ENCODE results near the gene GTF2H1. TPM values are rescaled to one million over a fixed set of nuclear protein-coding genes. Genes with fewer than 3 reads are reported as not detected.
A peak's percentile ranks its signal among the peaks of the same experiment; 100 is the strongest.

The GTF2H1 gene
- total RNA-seq (2021; fragmentation: NEBNext Ultra II Directional; extraction: Animal tissue kit (Norgen Biotek cat#: 25700)), result 10 to 100 TPM; 45.3 to 58.1 (median 52.7) TPM
- long read RNA-seq, transcript GTF2H1-201 (15 exons, 2,982 nt), result major isoform, 56 of 76 reads
- long read RNA-seq, partial matches to known transcripts, result 8 of 76 reads
- long read RNA-seq, other reads (novel, unspliced or antisense), result 11 of 76 reads

GRCh38 chr11:18321969-18322711 lies at the start of gene GTF2H1, which contains the start of gene HPS5:
GTF2H1 (plus strand) TSS chr11:18322567; CDS start chr11:18333075, 10,508 bp downstream.
HPS5 (minus strand) TSS chr11:18322140; CDS start chr11:18317858, 4,282 bp downstream.
- peaks cover 3% of the 10 kb centered on the region for H3K27me3 Mint-ChIP-seq (ENCODE audit: insufficient read depth)
- peak; percentile 96 for DNase-seq

GRCh38 chr11:18277565-18278271 lies 44.6 kb upstream of the GTF2H1 start:
- Mint-ChIP-seq H3K9me3 (peaks cover 5% of the 10 kb centered on the region; the same call in 1 of the 2 replicates), H3K4me1 (ENCODE audit: low read depth) (no peaks in the 10 kb centered on the region), H3K27ac (no peak overlapping the region), H3K27me3 (ENCODE audit: insufficient read depth) (peaks cover 3% of the 10 kb centered on the region), H3K4me3 (no peak overlapping the region), H3K36me3 (ENCODE audit: low read depth) (peaks cover 40% of the 10 kb centered on the region)
- DNase-seq, result no peak
- TF ChIP-seq CTCF (IDR thresholded peaks at IDR 0.05), result no peak

More at GRCh38 chr11:18321969-18322711, at the start of gene GTF2H1, which contains the start of gene HPS5:
- Mint-ChIP-seq H3K36me3 (ENCODE audit: low read depth) (peaks cover 49% of the 10 kb centered on the region), H3K4me1 (ENCODE audit: low read depth) (peaks cover 70% of the 10 kb centered on the region), H3K4me3 (peak within 1 kb of the TSS; percentile 99), H3K9me3 (no peaks in the 10 kb centered on the region), H3K27ac (peak within 1 kb of the TSS; percentile 100)
- TF ChIP-seq CTCF (IDR thresholded peaks at IDR 0.05), result no peak

- no peaks in the 10 kb centered on the region; the same call in 1 of the 2 replicates for H3K9me3 Mint-ChIP-seq
- no peak overlapping the region for H3K4me3 Mint-ChIP-seq
- no peak for DNase-seq
- H3K27ac Mint-ChIP-seq, result no peak overlapping the region
- H3K27me3 Mint-ChIP-seq (ENCODE audit: insufficient read depth), result no peaks in the 10 kb centered on the region; the same call in none of the 2 replicates
- no peak for TF ChIP-seq CTCF (IDR thresholded peaks at IDR 0.05)
- H3K4me1 Mint-ChIP-seq (ENCODE audit: low read depth), result peaks cover 1% of the 10 kb centered on the region
- H3K36me3 Mint-ChIP-seq (ENCODE audit: low read depth), result peaks cover 40% of the 10 kb centered on the region
Measured at GRCh38 chr11:18280438-18281045, 41.8 kb upstream of the GTF2H1 start.

- Mint-ChIP-seq H3K36me3 (ENCODE audit: low read depth) (peaks cover 44% of the 10 kb centered on the region), H3K4me1 (ENCODE audit: low read depth) (peaks cover 17% of the 10 kb centered on the region), H3K9me3 (no peaks in the 10 kb centered on the region), H3K27me3 (ENCODE audit: insufficient read depth) (no peaks in the 10 kb centered on the region; the same call in none of the 2 replicates), H3K4me3 (no peak overlapping the region), H3K27ac (no peak overlapping the region)
- no peak for DNase-seq
- no peak for TF ChIP-seq CTCF (IDR thresholded peaks at IDR 0.05)
Measured at GRCh38 chr11:18282626-18283025, 39.7 kb upstream of the GTF2H1 start.

GRCh38 chr11:18285841-18286240 lies 36.5 kb upstream of the GTF2H1 start:
- Mint-ChIP-seq H3K36me3 (ENCODE audit: low read depth) (peaks cover 32% of the 10 kb centered on the region), H3K4me3 (no peak overlapping the region; the same call in 1 of the 2 replicates), H3K4me1 (ENCODE audit: low read depth) (peaks cover 17% of the 10 kb centered on the region), H3K27me3 (ENCODE audit: insufficient read depth) (no peaks in the 10 kb centered on the region; the same call in none of the 2 replicates), H3K27ac (peak overlapping the region; percentile 50), H3K9me3 (no peaks in the 10 kb centered on the region)
- TF ChIP-seq CTCF (IDR thresholded peaks at IDR 0.05), result no peak
- DNase-seq, result peak; percentile 58
